ENCODE data around the gene TNRC18. TPM values are rescaled to one million over a fixed set of nuclear protein-coding genes. Genes with fewer than 3 reads are reported as not detected.
"Not testable (repeated sequence)": the region's sequence is repeated elsewhere in the genome, so short reads cannot be mapped to it uniquely, and the experiment has no call there.

Gene TNRC18
- total and polyA plus RNA-seq, 2 donors (not counting 3 experiments of a cell fraction or from before 2014, with no cell fraction given): 14.8 to 64.6 TPM

GRCh38 chr7:5360451-5360850 is 63.2 kb downstream of the TNRC18 start:
- ChIA-PET POLR2A (no interaction called here), CTCF (interaction anchor here (1.6 kb wide), 1 partner anchor 120 kb away, joined by 6 read pairs; no protein-coding TSS in a partner anchor)
- Histone ChIP-seq H3K79me2 (ENCODE audit: control insufficient read depth, insufficient read depth, low read length) (peaks cover 6% of the 10 kb centered on the region), H2AFZ (ENCODE audit: low read depth, low read length) (no peak overlapping the region), H3K9me1 (replicated peaks; ENCODE audit: control insufficient read depth, extremely low read depth, insufficient read depth, low read length) (no peaks in the 10 kb centered on the region), H3K4me3 (replicated peaks in 1 of 3; ENCODE audit: insufficient read depth in 1 of 3, low read depth in 1 of 3, low read length in 3 of 3) (no peak overlapping the region), H3K27me3 (ENCODE audit: control insufficient read depth in 2 of 2, insufficient read depth in 2 of 2, low read length in 2 of 2) (no peaks in the 10 kb centered on the region), H3K36me3 (ENCODE audit: control insufficient read depth in 2 of 2, extremely low read depth in 1 of 2, insufficient read depth in 2 of 2, low read length in 2 of 2) (peaks cover 0 to 38% of the 10 kb centered on the region in 2 experiments), H3K4me2 (ENCODE audit: insufficient read depth, low read length) (no peak overlapping the region), H3K27ac (ENCODE audit: insufficient read depth, low read depth, low read length) (no peak overlapping the region), H3K9me3 (replicated peaks; ENCODE audit: control insufficient read depth, insufficient read depth, low read length) (no peaks in the 10 kb centered on the region), H4K20me1 (replicated peaks; ENCODE audit: control insufficient read depth, extremely low read depth, insufficient read depth, low read length) (no peaks in the 10 kb centered on the region), H3K9ac (replicated peaks; ENCODE audit: extremely low read depth, insufficient read depth, low read length) (no peak overlapping the region), H3K4me1 (ENCODE audit: control insufficient read depth, extremely low read depth, insufficient read depth, low read length) (no peaks in the 10 kb centered on the region)
- FAIRE-seq (no peak), DNase-seq (ENCODE audit: low read depth, low spot score) (no peak)
- dilution Hi-C loops (cut with MboI; ENCODE audit: extremely low pct_ligation_motif_present, low sequenced_read_pairs) (no loop called here), intact Hi-C loops (cut with micrococcal nuclease) (no loop called here)
- TF ChIP-seq POLR2A (IDR thresholded peaks at IDR 0.05; ENCODE audit: low read depth, low read length) (no peak), GATA2 (IDR thresholded peaks at IDR 0.05; ENCODE audit: insufficient read depth, insufficient read length, low read depth, low read length) (no peak), MAX (IDR thresholded peaks at IDR 0.05; ENCODE audit: insufficient read depth, insufficient read length) (no peak), MYC (IDR thresholded peaks at IDR 0.05; ENCODE audit: low read depth, low read length) (no peak), FOS (IDR thresholded peaks at IDR 0.05; ENCODE audit: borderline replicate concordance, insufficient read depth, low read length) (no peak), EZH2 (IDR thresholded peaks at IDR 0.05; ENCODE audit: borderline replicate concordance, low read depth, low read length, severe bottlenecking) (no peak), CTCF (IDR thresholded peaks at IDR 0.05; ENCODE audit: extremely low read depth in 1 of 2, insufficient read depth in 1 of 2, low read depth in 1 of 2, low read length in 2 of 2) (no peak), POLR2AphosphoS5 (IDR thresholded peaks at IDR 0.05; ENCODE audit: insufficient read depth, low read depth, low read length) (no peak), JUN (IDR thresholded peaks at IDR 0.05; ENCODE audit: borderline replicate concordance, insufficient read depth, insufficient read length, low read depth) (no peak)
- no TSS peak for BruUV-seq (replicated peaks)

GRCh38 chr7:5360021-5360420 is 63.6 kb downstream of the TNRC18 start:
- H4K20me1 ChIP-seq (replicated peaks; ENCODE audit: control insufficient read depth, extremely low read depth, insufficient read depth, low read length); intact Hi-C loops (cut with micrococcal nuclease); H3K27ac ChIP-seq (ENCODE audit: insufficient read depth, low read depth, low read length); H3K9ac ChIP-seq (replicated peaks; ENCODE audit: extremely low read depth, insufficient read depth, low read length); dilution Hi-C loops (cut with MboI; ENCODE audit: extremely low pct_ligation_motif_present, low sequenced_read_pairs); BruUV-seq (replicated peaks); FAIRE-seq; H3K79me2 ChIP-seq (ENCODE audit: control insufficient read depth, insufficient read depth, low read length); H3K4me2 ChIP-seq (ENCODE audit: insufficient read depth, low read length); H2AFZ ChIP-seq (ENCODE audit: low read depth, low read length); POLR2A ChIA-PET; H3K4me1 ChIP-seq (ENCODE audit: control insufficient read depth, extremely low read depth, insufficient read depth, low read length); H3K27me3 ChIP-seq (ENCODE audit: control insufficient read depth in 2 of 2, insufficient read depth in 2 of 2, low read length in 2 of 2); H3K9me3 ChIP-seq (replicated peaks; ENCODE audit: control insufficient read depth, insufficient read depth, low read length); H3K4me3 ChIP-seq (replicated peaks in 1 of 3; ENCODE audit: insufficient read depth in 1 of 3, low read depth in 1 of 3, low read length in 3 of 3); DNase-seq (ENCODE audit: low read depth, low spot score); H3K9me1 ChIP-seq (replicated peaks; ENCODE audit: control insufficient read depth, extremely low read depth, insufficient read depth, low read length): not testable (repeated sequence)
- CTCF ChIA-PET: interaction anchor here (1.6 kb wide), 1 partner anchor 120 kb away, joined by 6 read pairs; no protein-coding TSS in a partner anchor
- H3K36me3 ChIP-seq (ENCODE audit: control insufficient read depth in 2 of 2, extremely low read depth in 1 of 2, insufficient read depth in 2 of 2, low read length in 2 of 2): peaks cover 0 to 40% of the 10 kb centered on the region in 2 experiments
